CD14-positive monocyte (primary cell): Measurements from ENCODE around the gene EGFLAM. TPM values are rescaled to one million over a fixed set of nuclear protein-coding genes. Genes with fewer than 3 reads are reported as not detected.

ENCODE experiments used
- DNase-seq, 3 donors: peaks; one replicate each; pipeline ENCODE4 v3.0.0-alpha.2; 2011 to 2022
- H2AFZ ChIP-seq: 2 replicates; pipeline ENCODE4 v1.6.0; 2012; ENCODE audit warnings: mild to moderate bottlenecking, low read depth, low read length, inconsistent platforms; ENCODE audit not compliant: insufficient read depth, poor library complexity, severe bottlenecking
- H3K27ac ChIP-seq, 2 donors: 1 replicate in 1 of 2; 2 replicates in 1 of 2; pipeline ENCODE4 v1.5.1; 2012 to 2013; ENCODE audit warnings: low read length in 2 of 2, control low read depth in 1 of 2, inconsistent platforms in 1 of 2, low read depth in 1 of 2, mild to moderate bottlenecking in 1 of 2
- H3K27me3 ChIP-seq, 2 donors: one replicate each; pipeline versions ENCODE4 v1.6.0 to v1.6.1; 2011 to 2013; ENCODE audit warnings: low read length in 2 of 2; ENCODE audit not compliant: control insufficient read depth in 2 of 2, insufficient read depth in 2 of 2
- H3K36me3 ChIP-seq, 2 donors: replicated peaks in 1 of 2; 1 replicate in 1 of 2; 2 replicates in 1 of 2; pipeline versions ENCODE4 v1.5.1 to v1.6.1; 2012 to 2013; ENCODE audit warnings: low read length in 2 of 2, control low read depth in 1 of 2, inconsistent platforms in 1 of 2, mild to moderate bottlenecking in 1 of 2; ENCODE audit not compliant: insufficient read depth in 2 of 2, control insufficient read depth in 1 of 2
- H3K4me1 ChIP-seq, 2 donors: 1 replicate in 1 of 2; 2 replicates in 1 of 2; pipeline versions ENCODE4 v1.5.1 to v1.6.1; 2012 to 2013; ENCODE audit warnings: low read length in 2 of 2, control low read depth in 1 of 2, inconsistent platforms in 1 of 2, mild to moderate bottlenecking in 1 of 2, moderate library complexity in 1 of 2; ENCODE audit not compliant: insufficient read depth in 2 of 2, control insufficient read depth in 1 of 2
- H3K4me2 ChIP-seq: replicated peaks from 2 replicates; pipeline ENCODE3; 2012; ENCODE audit warnings: low read length, moderate library complexity, mild to moderate bottlenecking; ENCODE audit not compliant: poor library complexity, severe bottlenecking; ENCODE audit errors: extremely low read depth
- H3K4me3 ChIP-seq, 3 experiments: fragments of 200-600 bp in 1 of 3; sonication (generic) in 1 of 3; replicated peaks in 1 of 3; 1 replicate in 2 of 3; 2 replicates in 1 of 3; pipeline ENCODE4 v1.5.1; 2011 to 2013; ENCODE audit warnings: low read length in 3 of 3, mild to moderate bottlenecking in 3 of 3, control low read depth in 2 of 3, low read depth in 2 of 3, inconsistent platforms in 1 of 3, moderate library complexity in 1 of 3
- H3K79me2 ChIP-seq: 2 replicates; pipeline ENCODE4 v1.6.0; 2012; ENCODE audit warnings: mild to moderate bottlenecking, control low read depth, inconsistent platforms, low read length, moderate library complexity; ENCODE audit not compliant: insufficient read depth
- H3K9ac ChIP-seq: 2 replicates; pipeline ENCODE4 v1.6.0; 2017; ENCODE audit warnings: low read length, mild to moderate bottlenecking; ENCODE audit not compliant: insufficient read depth, poor library complexity, severe bottlenecking
- H3K9me3 ChIP-seq, 2 donors: replicated peaks in 1 of 2; 1 replicate in 1 of 2; 2 replicates in 1 of 2; pipeline versions ENCODE4 v1.5.1 to v1.6.1; 2012 to 2013; ENCODE audit warnings: low read length in 2 of 2, control low read depth in 1 of 2; ENCODE audit not compliant: control insufficient read depth in 1 of 2, insufficient read depth in 1 of 2
- H4K20me1 ChIP-seq: 2 replicates; pipeline ENCODE4 v1.6.0; 2012; ENCODE audit warnings: mild to moderate bottlenecking, low read length, control low read depth, moderate library complexity; ENCODE audit not compliant: insufficient read depth
- H3K27ac Mint-ChIP-seq, 7 donors: one replicate each; pipeline ENCODE4 v1.8.0; 2020; ENCODE audit warnings: mild to moderate bottlenecking in 7 of 7, mixed read lengths in 7 of 7, moderate library complexity in 6 of 7, inconsistent platforms in 2 of 7
- H3K27me3 Mint-ChIP-seq, 3 donors: one replicate each; pipeline ENCODE4 v1.8.0; 2021 to 2022; ENCODE audit warnings: low read depth in 3 of 3, mild to moderate bottlenecking in 3 of 3, mixed read lengths in 3 of 3, moderate library complexity in 3 of 3, inconsistent platforms in 1 of 3
- H3K36me3 Mint-ChIP-seq, 2 donors: one replicate each; pipeline ENCODE4 v1.8.0; 2020; ENCODE audit warnings: mixed read lengths in 2 of 2, inconsistent platforms in 1 of 2, mild to moderate bottlenecking in 1 of 2
- H3K4me1 Mint-ChIP-seq: one replicate; pipeline ENCODE4 v1.8.0; 2020; ENCODE audit warnings: mild to moderate bottlenecking, mixed read lengths
- H3K4me3 Mint-ChIP-seq, 2 donors: one replicate each; pipeline ENCODE4 v1.8.0; 2020; ENCODE audit warnings: mild to moderate bottlenecking in 2 of 2, mixed read lengths in 2 of 2, moderate library complexity in 1 of 2
- H3K9me3 Mint-ChIP-seq, 7 donors: one replicate each; pipeline ENCODE4 v1.8.0; 2020 to 2022; ENCODE audit warnings: mixed read lengths in 7 of 7, mild to moderate bottlenecking in 6 of 7, moderate library complexity in 6 of 7, inconsistent platforms in 2 of 7
- WGBS: methylation state at CpG from one replicate; pipeline ENCODE4 v1.1.5; 2013; ENCODE audit warnings: missing lambda C conversion rate; ENCODE audit not compliant: insufficient coverage; 5-methylcytosine and 5-hydroxymethylcytosine counted together
- intact Hi-C, 2 donors: fragments of 100-400 bp; cut with micrococcal nuclease; formaldehyde crosslinking; loops; one replicate each; pipeline versions ENCODE4 v1.15.0 to v1.15.1; 2023
- polyA plus RNA-seq, 3 donors: library from polyadenylated mRNA; depleted of rRNA in 1 of 3; unstranded in 2 of 3; stranded (reverse) in 1 of 3; fragments of 300-500 nt in 2 of 3; fragments of >200 nt in 1 of 3; fragmentation: Illumina TruSeq in 2 of 3; gene quantifications; 1 replicate in 2 of 3; 2 replicates in 1 of 3; pipeline ENCODE4 v1.2.3, GENCODE V29; 2012 to 2021
- TF ChIP-seq, protein P1 (sequence below): fragments of 200-600 bp; IDR thresholded peaks from one replicate; pipeline ENCODE4 v1.8.0; 2022; ENCODE audit warnings: antibody characterized with exemption, mild to moderate bottlenecking

Gene EGFLAM
- polyA plus RNA-seq, 3 donors, result not detected

- Histone ChIP-seq H3K9me3 (peaks cover 29 to 85% of the 10 kb centered on the region in 2 donors), H4K20me1 (no peaks in the 10 kb centered on the region), H3K9ac (no peak overlapping the region), H3K79me2 (no peaks in the 10 kb centered on the region), H3K4me2 (no peak overlapping the region), H3K4me1 (peaks cover 0 to 6% of the 10 kb centered on the region in 2 donors), H3K27ac (no peak overlapping the region), H3K27me3 (peaks cover 91 to 100% of the 10 kb centered on the region in 2 donors), H2AFZ (no peak overlapping the region), H3K4me3 (no peak overlapping the region), H3K36me3 (no peaks in the 10 kb centered on the region)
- peaks cover 9% of the 10 kb centered on the region for H3K4me1 Mint-ChIP-seq
- no peak overlapping the region for H3K27ac Mint-ChIP-seq
- peaks cover 6 to 40% (median 28%) of the 10 kb centered on the region in 7 donors for H3K9me3 Mint-ChIP-seq
- WGBS, result 95% methylated on average over 3 of the region's 11 CpGs
- intact Hi-C loops, result no loop called here
- TF ChIP-seq, protein P1, sequence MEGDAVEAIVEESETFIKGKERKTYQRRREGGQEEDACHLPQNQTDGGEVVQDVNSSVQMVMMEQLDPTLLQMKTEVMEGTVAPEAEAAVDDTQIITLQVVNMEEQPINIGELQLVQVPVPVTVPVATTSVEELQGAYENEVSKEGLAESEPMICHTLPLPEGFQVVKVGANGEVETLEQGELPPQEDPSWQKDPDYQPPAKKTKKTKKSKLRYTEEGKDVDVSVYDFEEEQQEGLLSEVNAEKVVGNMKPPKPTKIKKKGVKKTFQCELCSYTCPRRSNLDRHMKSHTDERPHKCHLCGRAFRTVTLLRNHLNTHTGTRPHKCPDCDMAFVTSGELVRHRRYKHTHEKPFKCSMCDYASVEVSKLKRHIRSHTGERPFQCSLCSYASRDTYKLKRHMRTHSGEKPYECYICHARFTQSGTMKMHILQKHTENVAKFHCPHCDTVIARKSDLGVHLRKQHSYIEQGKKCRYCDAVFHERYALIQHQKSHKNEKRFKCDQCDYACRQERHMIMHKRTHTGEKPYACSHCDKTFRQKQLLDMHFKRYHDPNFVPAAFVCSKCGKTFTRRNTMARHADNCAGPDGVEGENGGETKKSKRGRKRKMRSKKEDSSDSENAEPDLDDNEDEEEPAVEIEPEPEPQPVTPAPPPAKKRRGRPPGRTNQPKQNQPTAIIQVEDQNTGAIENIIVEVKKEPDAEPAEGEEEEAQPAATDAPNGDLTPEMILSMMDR, result no peak
- H3K27me3 Mint-ChIP-seq, result peaks cover 90 to 99% (median 95%) of the 10 kb centered on the region in 3 donors
- peaks cover 0 to 2% of the 10 kb centered on the region in 2 donors for H3K36me3 Mint-ChIP-seq
- no peak for DNase-seq
- H3K4me3 Mint-ChIP-seq, result peak overlapping the region in 1 of 2 donors; percentile 65
Observed at GRCh38 chr5:38453921-38454320, 195.6 kb downstream of the EGFLAM start.

GRCh38 chr5:38455796-38456330 is 197.5 kb downstream of the EGFLAM start:
- H2AFZ ChIP-seq, result no peak overlapping the region
- Mint-ChIP-seq H3K9me3 (peaks cover 6 to 53% (median 36%) of the 10 kb centered on the region in 7 donors), H3K36me3 (no peaks in the 10 kb centered on the region), H3K4me1 (peaks cover 9% of the 10 kb centered on the region), H3K27ac (no peak overlapping the region), H3K27me3 (peaks cover 90 to 99% (median 94%) of the 10 kb centered on the region in 3 donors), H3K4me3 (peak overlapping the region in 1 of 2 donors; percentile 72)
- intact Hi-C loops, result no loop called here
- peaks cover 0 to 6% of the 10 kb centered on the region in 2 donors for H3K4me1 ChIP-seq
- H3K4me3 ChIP-seq, result no peak overlapping the region
- peaks cover 34 to 83% of the 10 kb centered on the region in 2 donors for H3K9me3 ChIP-seq
- no peak overlapping the region for H3K27ac ChIP-seq
- H3K4me2 ChIP-seq, result no peak overlapping the region
- TF ChIP-seq, protein P1, result no peak
- WGBS, result 83% methylated on average over 3 of the region's 8 CpGs
- H3K79me2 ChIP-seq, result no peaks in the 10 kb centered on the region
- peaks cover 91 to 100% of the 10 kb centered on the region in 2 donors for H3K27me3 ChIP-seq
- H3K9ac ChIP-seq, result no peak overlapping the region
- H3K36me3 ChIP-seq, result no peaks in the 10 kb centered on the region
- no peaks in the 10 kb centered on the region for H4K20me1 ChIP-seq
- DNase-seq, result no peak
